Adrenal gland (tissue), 5 donors: ENCODE measurements around the gene SPARC.

Experiments used
- POLR2A ChIP-seq, 2 donors: fragments of 450-650 bp; IDR thresholded peaks; one replicate each; pipeline ENCODE4 v1.6.1; 2017; ENCODE audit warnings: antibody characterized with exemption in 2 of 2, mild to moderate bottlenecking in 2 of 2, moderate library complexity in 1 of 2
- TF ChIP-seq, protein P1 (sequence below), 6 experiments: fragments of 450-650 bp in 4 of 6; fragments of 200-600 bp in 2 of 6; sonication (generic) in 1 of 6; IDR thresholded peaks; 1 replicate in 5 of 6; 2 replicates in 1 of 6; pipeline versions ENCODE4 v1.5.1 to v1.8.0; 2016 to 2021; ENCODE audit warnings: antibody characterized with exemption in 6 of 6, mild to moderate bottlenecking in 2 of 6, moderate library complexity in 1 of 6
- donor health status: DM: no; HTN: no; CAD: no.

DNA sequence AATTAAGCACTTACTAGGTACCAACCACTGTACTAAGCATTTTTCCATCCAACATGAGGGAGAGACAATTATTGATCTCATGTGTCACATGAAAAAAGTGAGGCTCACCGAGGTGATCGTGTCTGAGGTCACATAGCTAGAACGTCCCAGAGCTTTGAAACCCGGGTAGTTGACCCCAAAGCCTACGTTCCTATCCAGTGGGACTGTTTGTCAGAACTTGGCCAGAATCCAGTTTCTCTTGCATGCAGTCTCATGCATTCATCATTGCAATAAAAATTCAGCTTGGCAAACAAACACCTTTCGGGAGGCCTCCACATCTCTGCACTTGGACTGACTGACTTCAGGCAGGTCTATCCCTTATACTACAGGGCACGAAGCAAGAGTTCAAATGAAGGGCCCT is 72.2 kb downstream of the SPARC start:
- TF ChIP-seq, protein P1, sequence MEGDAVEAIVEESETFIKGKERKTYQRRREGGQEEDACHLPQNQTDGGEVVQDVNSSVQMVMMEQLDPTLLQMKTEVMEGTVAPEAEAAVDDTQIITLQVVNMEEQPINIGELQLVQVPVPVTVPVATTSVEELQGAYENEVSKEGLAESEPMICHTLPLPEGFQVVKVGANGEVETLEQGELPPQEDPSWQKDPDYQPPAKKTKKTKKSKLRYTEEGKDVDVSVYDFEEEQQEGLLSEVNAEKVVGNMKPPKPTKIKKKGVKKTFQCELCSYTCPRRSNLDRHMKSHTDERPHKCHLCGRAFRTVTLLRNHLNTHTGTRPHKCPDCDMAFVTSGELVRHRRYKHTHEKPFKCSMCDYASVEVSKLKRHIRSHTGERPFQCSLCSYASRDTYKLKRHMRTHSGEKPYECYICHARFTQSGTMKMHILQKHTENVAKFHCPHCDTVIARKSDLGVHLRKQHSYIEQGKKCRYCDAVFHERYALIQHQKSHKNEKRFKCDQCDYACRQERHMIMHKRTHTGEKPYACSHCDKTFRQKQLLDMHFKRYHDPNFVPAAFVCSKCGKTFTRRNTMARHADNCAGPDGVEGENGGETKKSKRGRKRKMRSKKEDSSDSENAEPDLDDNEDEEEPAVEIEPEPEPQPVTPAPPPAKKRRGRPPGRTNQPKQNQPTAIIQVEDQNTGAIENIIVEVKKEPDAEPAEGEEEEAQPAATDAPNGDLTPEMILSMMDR (IDR thresholded peaks at IDR 0.05), result no peak
- no peak for TF ChIP-seq POLR2A (IDR thresholded peaks at IDR 0.05)
